ENCODE results near the gene TBC1D2B.

- TF ChIP-seq CTCF (IDR thresholded peaks at IDR 0.05) = no peak
- TF ChIP-seq POLR2A (IDR thresholded peaks at IDR 0.05; ENCODE audit: low read depth) = no peak
- no peak for TF ChIP-seq POLR2AphosphoS5 (IDR thresholded peaks at IDR 0.05)
Observed at GRCh38 chr15:78085928-78086327, 8.4 kb upstream of the TBC1D2B start.

Measured in esophagus muscularis mucosa (tissue), 3 donors.